Esophagus muscularis mucosa (tissue), 4 donors: Measurements from ENCODE around the gene LRFN5. TPM values are rescaled to one million over a fixed set of nuclear protein-coding genes. Genes with fewer than 3 reads are reported as not detected.
A peak's percentile ranks its signal among the peaks of the same experiment; 100 is the strongest.

ENCODE experiments used
- DNase-seq: peaks from one replicate; pipeline ENCODE4 v3.0.0-alpha.2; 2017; ENCODE audit errors: extremely low spot score
- H3K27ac ChIP-seq, 4 donors: fragments of 200-600 bp; sonication (generic); replicated peaks in 1 of 4; 1 replicate in 3 of 4; 2 replicates in 1 of 4; pipeline ENCODE4 v1.5.1; 2016 to 2019; ENCODE audit warnings: mild to moderate bottlenecking in 1 of 4
- H3K27me3 ChIP-seq, 4 donors: fragments of 200-600 bp; sonication (generic); one replicate each; pipeline versions ENCODE4 v1.5.1 to v1.6.0; 2016 to 2019
- H3K36me3 ChIP-seq, 4 donors: fragments of 200-600 bp; sonication (generic); one replicate each; pipeline ENCODE4 v1.5.1; 2016 to 2019
- H3K4me1 ChIP-seq, 4 donors: fragments of 200-600 bp; sonication (generic); one replicate each; pipeline ENCODE4 v1.5.1; 2016 to 2019
- H3K4me3 ChIP-seq, 4 donors: fragments of 200-600 bp; sonication (generic); 1 replicate in 2 of 4; 2 replicates in 2 of 4; pipeline ENCODE4 v1.5.1; 2016 to 2019; ENCODE audit warnings: mild to moderate bottlenecking in 4 of 4, moderate library complexity in 1 of 4
- H3K9me3 ChIP-seq, 4 donors: fragments of 200-600 bp; sonication (generic); 1 replicate in 3 of 4; 2 replicates in 1 of 4; pipeline ENCODE4 v1.5.1; 2016 to 2019
- EP300 ChIP-seq: sonication (generic); formaldehyde crosslinking; IDR thresholded peaks from one replicate; pipeline ENCODE4 v1.6.1; 2017; ENCODE audit warnings: antibody characterized with exemption
- POLR2A ChIP-seq: fragments of 450-650 bp; IDR thresholded peaks from one replicate; pipeline ENCODE4 v1.6.1; 2017; ENCODE audit warnings: antibody characterized with exemption, moderate library complexity, mild to moderate bottlenecking, low read depth
- POLR2AphosphoS5 ChIP-seq, 2 donors: sonication (generic); formaldehyde crosslinking; IDR thresholded peaks; one replicate each; pipeline ENCODE4 v1.6.1; 2017; ENCODE audit warnings: antibody characterized with exemption in 2 of 2
- WGBS: methylation state at CpG from one replicate; pipeline ENCODE4 v1.1.5; 2018; 5-methylcytosine and 5-hydroxymethylcytosine counted together
- intact Hi-C: fragments of 100-400 bp; cut with DNase I; formaldehyde crosslinking; loops from one replicate; pipeline ENCODE4 v1.15.1; 2023
- total RNA-seq, 4 donors: library from RNA; depleted of rRNA; stranded (reverse); fragments of >200 nt; gene quantifications; one replicate each; pipeline versions ENCODE4 v1.1.0 to v1.2.1, GENCODE V29; 2016
- TF ChIP-seq, protein P1 (sequence below), 3 experiments: fragments of 200-600 bp in 2 of 3; fragments of 450-650 bp in 1 of 3; sonication (generic) in 2 of 3; IDR thresholded peaks; one replicate each; pipeline ENCODE4 v1.5.1; 2017 to 2019; ENCODE audit warnings: antibody characterized with exemption in 3 of 3, mild to moderate bottlenecking in 2 of 3, moderate library complexity in 1 of 3

LRFN5 gene
- total RNA-seq, 4 donors from 2014 or later, result 2.1 to 4.6 (median 3.3) TPM

DNA sequence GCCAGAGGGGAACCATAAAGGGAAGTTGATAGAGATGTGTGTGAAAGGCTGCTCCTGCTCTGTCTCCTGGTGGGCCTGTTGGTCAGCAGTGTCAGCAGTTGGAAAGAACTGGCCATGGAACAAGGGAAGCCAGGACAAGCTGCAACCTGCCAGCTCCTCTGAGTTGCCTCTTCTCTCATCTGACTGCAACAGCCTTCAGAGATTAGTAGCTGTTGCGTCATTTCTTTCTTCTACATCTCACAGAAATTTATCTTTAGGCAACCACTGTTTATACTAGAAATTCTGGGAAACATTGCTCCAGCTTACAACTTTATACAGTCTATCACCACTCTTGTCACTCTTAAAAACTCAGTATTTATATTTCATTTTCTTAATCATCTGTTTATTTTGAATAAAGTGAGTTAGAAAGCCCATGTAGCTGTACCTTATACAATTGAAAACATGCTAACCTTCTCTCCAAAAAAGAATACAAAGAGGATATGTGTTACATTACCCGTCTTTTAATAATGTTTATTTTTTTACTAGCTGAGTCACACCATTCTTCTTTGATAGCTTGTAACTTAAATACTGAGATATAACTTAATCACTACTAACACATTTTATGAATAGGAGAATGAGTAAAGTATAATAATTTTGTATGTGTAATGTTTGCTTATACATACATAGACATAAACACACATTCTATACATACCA is 224.2 kb downstream of the LRFN5 start:
- Histone ChIP-seq H3K4me1 (peaks cover 0 to 17% (median 7%) of the 10 kb centered on the region in 4 donors), H3K4me3 (no peak overlapping the region), H3K27ac (peak overlapping the region in 1 of 4 donors; percentile 1), H3K36me3 (no peaks in the 10 kb centered on the region), H3K27me3 (no peaks in the 10 kb centered on the region), H3K9me3 (no peaks in the 10 kb centered on the region)
- DNase-seq, result no peak
- WGBS, result 32% methylated on average over 2 of the region's 2 CpGs
- intact Hi-C loops, result no loop called here
- TF ChIP-seq POLR2AphosphoS5 (IDR thresholded peaks at IDR 0.05), result no peak
- no peak for TF ChIP-seq EP300
- no peak for TF ChIP-seq POLR2A
- TF ChIP-seq, protein P1, sequence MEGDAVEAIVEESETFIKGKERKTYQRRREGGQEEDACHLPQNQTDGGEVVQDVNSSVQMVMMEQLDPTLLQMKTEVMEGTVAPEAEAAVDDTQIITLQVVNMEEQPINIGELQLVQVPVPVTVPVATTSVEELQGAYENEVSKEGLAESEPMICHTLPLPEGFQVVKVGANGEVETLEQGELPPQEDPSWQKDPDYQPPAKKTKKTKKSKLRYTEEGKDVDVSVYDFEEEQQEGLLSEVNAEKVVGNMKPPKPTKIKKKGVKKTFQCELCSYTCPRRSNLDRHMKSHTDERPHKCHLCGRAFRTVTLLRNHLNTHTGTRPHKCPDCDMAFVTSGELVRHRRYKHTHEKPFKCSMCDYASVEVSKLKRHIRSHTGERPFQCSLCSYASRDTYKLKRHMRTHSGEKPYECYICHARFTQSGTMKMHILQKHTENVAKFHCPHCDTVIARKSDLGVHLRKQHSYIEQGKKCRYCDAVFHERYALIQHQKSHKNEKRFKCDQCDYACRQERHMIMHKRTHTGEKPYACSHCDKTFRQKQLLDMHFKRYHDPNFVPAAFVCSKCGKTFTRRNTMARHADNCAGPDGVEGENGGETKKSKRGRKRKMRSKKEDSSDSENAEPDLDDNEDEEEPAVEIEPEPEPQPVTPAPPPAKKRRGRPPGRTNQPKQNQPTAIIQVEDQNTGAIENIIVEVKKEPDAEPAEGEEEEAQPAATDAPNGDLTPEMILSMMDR (IDR thresholded peaks at IDR 0.05), result no peak

DNA sequence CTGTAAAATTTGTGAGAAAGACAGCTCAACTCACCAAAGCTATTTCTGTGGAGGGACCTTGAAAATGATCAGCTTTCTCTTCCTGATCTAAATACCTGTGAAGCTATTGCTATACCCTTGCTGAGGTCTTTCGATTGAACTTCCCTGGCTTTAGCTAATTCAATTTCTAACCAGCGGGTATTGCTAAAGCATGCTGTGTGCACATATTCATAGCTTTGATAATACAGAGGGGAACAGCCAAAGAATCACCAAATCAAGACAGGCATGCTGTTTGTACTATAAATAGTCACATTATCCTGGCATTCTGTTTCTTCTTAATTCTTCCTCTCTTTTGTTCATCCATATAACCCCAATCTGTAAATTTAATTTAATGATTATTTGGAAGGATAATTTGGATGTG is 233.0 kb downstream of the LRFN5 start:
- Histone ChIP-seq H3K36me3 (no peaks in the 10 kb centered on the region), H3K4me3 (no peak overlapping the region), H3K27ac (no peak overlapping the region), H3K27me3 (no peaks in the 10 kb centered on the region), H3K9me3 (no peaks in the 10 kb centered on the region), H3K4me1 (no peaks in the 10 kb centered on the region)
- 83% methylated on average over 2 of the region's 2 CpGs for WGBS
- intact Hi-C loops, result no loop called here
- TF ChIP-seq EP300, result no peak
- TF ChIP-seq POLR2AphosphoS5 (IDR thresholded peaks at IDR 0.05), result no peak
- TF ChIP-seq, protein P1 (IDR thresholded peaks at IDR 0.05), result no peak
- TF ChIP-seq POLR2A, result no peak
- no peak for DNase-seq

DNA sequence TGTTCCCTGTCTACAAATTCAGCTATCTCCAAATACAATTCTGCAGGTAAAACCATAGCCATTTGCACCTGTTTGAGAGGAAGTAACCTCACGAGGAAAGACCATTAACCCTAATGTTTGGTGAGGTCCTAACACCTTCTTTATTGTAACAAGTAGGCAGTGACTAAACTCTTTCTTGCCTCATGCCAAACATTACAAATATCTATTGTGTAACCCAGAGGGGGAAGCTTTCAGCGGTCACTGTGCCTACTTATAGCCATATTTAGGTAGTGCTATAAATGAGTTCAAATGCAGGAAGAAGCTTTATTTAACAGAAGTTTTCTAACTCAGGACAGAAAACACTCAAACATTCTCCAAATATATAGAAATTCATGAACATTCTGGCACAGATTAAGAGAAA is 252.7 kb downstream of the LRFN5 start:
- Histone ChIP-seq H3K27ac (no peak overlapping the region), H3K4me1 (peaks cover 0 to 17% (median 10%) of the 10 kb centered on the region in 4 donors), H3K9me3 (no peaks in the 10 kb centered on the region), H3K4me3 (no peak overlapping the region), H3K27me3 (no peaks in the 10 kb centered on the region), H3K36me3 (no peaks in the 10 kb centered on the region)
- DNase-seq, result no peak
- intact Hi-C loops, result no loop called here
- WGBS, result 62% methylated on average over 2 of the region's 2 CpGs
- TF ChIP-seq EP300 (no peak), POLR2A (no peak), POLR2AphosphoS5 (IDR thresholded peaks at IDR 0.05) (no peak)
- TF ChIP-seq, protein P1 (IDR thresholded peaks at IDR 0.05), result no peak

DNA sequence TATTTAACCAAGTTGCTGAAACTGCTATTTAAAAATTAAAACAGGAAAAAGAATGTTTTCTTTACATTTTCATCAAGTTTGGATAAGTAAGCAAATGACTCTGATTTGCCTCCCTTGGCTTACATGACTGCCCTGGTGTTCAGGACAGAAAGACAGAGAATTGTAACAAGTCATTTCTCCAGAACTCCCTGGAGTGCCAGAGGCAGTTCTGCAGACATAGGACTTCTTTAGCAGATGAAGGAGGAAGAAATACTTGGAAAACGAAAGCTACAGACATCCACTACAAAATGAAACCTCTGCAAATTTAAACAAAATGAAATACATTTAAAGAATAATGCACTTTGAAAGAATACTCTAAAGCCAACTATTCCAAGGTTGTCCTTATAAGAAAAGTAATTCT is 253.9 kb downstream of the LRFN5 start:
- H3K4me3 ChIP-seq, result no peak overlapping the region
- H3K9me3 ChIP-seq, result no peaks in the 10 kb centered on the region
- intact Hi-C loops, result no loop called here
- peaks cover 0 to 17% (median 10%) of the 10 kb centered on the region in 4 donors for H3K4me1 ChIP-seq
- TF ChIP-seq POLR2AphosphoS5 (IDR thresholded peaks at IDR 0.05) (no peak), POLR2A (no peak), EP300 (no peak)
- TF ChIP-seq, protein P1 (IDR thresholded peaks at IDR 0.05), result no peak
- H3K27ac ChIP-seq, result no peak overlapping the region
- H3K36me3 ChIP-seq, result no peaks in the 10 kb centered on the region
- no peaks in the 10 kb centered on the region for H3K27me3 ChIP-seq
- 29% methylated on average over 1 of the region's 1 CpG for WGBS
- DNase-seq, result no peak

DNA sequence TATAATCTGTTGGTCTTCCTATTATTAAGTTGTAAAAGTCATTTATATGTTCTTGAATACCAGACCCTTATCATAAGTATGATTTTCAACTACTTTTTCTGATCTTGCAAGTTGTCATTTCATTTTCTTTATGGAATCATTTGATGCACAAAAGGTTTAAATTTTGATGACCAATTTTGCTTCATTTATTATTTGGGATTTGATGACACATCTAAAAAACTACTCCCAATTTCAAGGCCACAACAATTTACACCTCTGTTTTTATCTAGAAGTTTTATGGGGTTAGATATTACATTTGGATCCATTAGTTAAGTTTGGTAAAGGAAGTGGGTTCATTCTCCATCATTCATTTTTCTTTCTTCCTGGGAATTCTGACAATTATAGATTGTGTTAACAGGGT is 259.2 kb downstream of the LRFN5 start:
- TF ChIP-seq POLR2A (no peak), POLR2AphosphoS5 (IDR thresholded peaks at IDR 0.05) (no peak), EP300 (no peak)
- TF ChIP-seq, protein P1 (IDR thresholded peaks at IDR 0.05), result no peak
- H3K27ac ChIP-seq, result no peak overlapping the region
- no peaks in the 10 kb centered on the region for H3K27me3 ChIP-seq
- DNase-seq, result no peak
- H3K36me3 ChIP-seq, result no peaks in the 10 kb centered on the region
- no peak overlapping the region for H3K4me3 ChIP-seq
- H3K4me1 ChIP-seq, result peaks cover 0 to 7% (median 2%) of the 10 kb centered on the region in 4 donors
- H3K9me3 ChIP-seq, result no peaks in the 10 kb centered on the region
- intact Hi-C loops, result no loop called here
